GM12878 (cell line): ENCODE results near the gene MAML3. TPM values are rescaled to one million over a fixed set of nuclear protein-coding genes. Genes with fewer than 3 reads are reported as not detected.

Source experiments
- ATAC-seq: fragments of 200-7000 bp; cut with Tn5 transposase; 3 replicates; pipeline ENCODE4 v1.9.1; 2020; ENCODE audit warnings: mild to moderate bottlenecking, moderate library complexity
- BruUV-seq: library from RNA; stranded (reverse); fragments of 400-500 nt; replicated peaks from 2 replicates; lab custom pipeline; 2021; lab: Mats Ljungman, UMichigan
- CTCF ChIA-PET: fragments of 300-600 bp; sonication (Branson Sonifier 250); formaldehyde crosslinking; extraction: SDS; loops from one replicate; lab custom pipeline; 2021; ENCODE audit warnings: inconsistent platforms; lab: Yijun Ruan, JAX
- POLR2A ChIA-PET: fragments of 350-600 bp; formaldehyde crosslinking; extraction: SDS; loops from one replicate; lab custom pipeline; 2021; ENCODE audit warnings: inconsistent platforms; lab: Charles Lee
- RAD21 ChIA-PET: fragments of 300-600 bp; sonication (Branson Sonifier 250); formaldehyde crosslinking; loops from one replicate; lab custom pipeline; 2023; ENCODE audit warnings: antibody characterized with exemption; ENCODE audit not compliant: unreplicated experiment; lab: Charles Lee
- SMC1A ChIA-PET: fragments of 300-600 bp; sonication (Branson Sonifier 250); formaldehyde crosslinking; loops from one replicate; lab custom pipeline; 2023; ENCODE audit not compliant: unreplicated experiment, uncharacterized antibody; lab: Charles Lee
- DNase-seq: peaks from one replicate; pipeline ENCODE4 v3.0.0-alpha.2; 2011; ENCODE audit warnings: low read depth, low spot score
- FAIRE-seq: peaks from 3 replicates; lab custom pipeline; 2011; peaks lifted over from hg19 to GRCh38; lab: Jason Lieb, UNC
- H2AFZ ChIP-seq: 2 replicates; pipeline ENCODE4 v1.6.0; 2011; ENCODE audit warnings: low read depth, low read length, control low read depth; ENCODE audit not compliant: control insufficient read depth
- H3K27ac ChIP-seq: 2 replicates; pipeline ENCODE4 v1.5.1; 2011; ENCODE audit warnings: control low read depth; ENCODE audit not compliant: control insufficient read depth, insufficient read depth
- H3K27me3 ChIP-seq, 2 experiments: replicated peaks in 1 of 2; 2 replicates each; pipeline versions ENCODE4 v1.6.0 to v1.6.1; 2011; ENCODE audit warnings: low read length in 1 of 2; ENCODE audit not compliant: control insufficient read depth in 2 of 2, insufficient read depth in 2 of 2
- H3K36me3 ChIP-seq, 2 experiments: 2 replicates each; pipeline ENCODE4 v1.5.1; 2011; ENCODE audit warnings: low read length in 1 of 2; ENCODE audit not compliant: control insufficient read depth in 2 of 2, insufficient read depth in 2 of 2
- H3K4me1 ChIP-seq: 2 replicates; pipeline ENCODE4 v1.6.1; 2011; ENCODE audit warnings: mild to moderate bottlenecking, low read length, moderate library complexity, mixed read lengths; ENCODE audit not compliant: control insufficient read depth, insufficient read depth
- H3K4me2 ChIP-seq: 2 replicates; pipeline ENCODE4 v1.6.0; 2011; ENCODE audit warnings: control low read depth; ENCODE audit not compliant: control insufficient read depth, insufficient read depth
- H3K4me3 ChIP-seq: fragments of 200-600 bp; sonication (generic); 2 replicates; pipeline ENCODE4 v1.5.1; 2016
- H3K79me2 ChIP-seq: 2 replicates; pipeline ENCODE4 v1.6.0; 2011; ENCODE audit warnings: low read length; ENCODE audit not compliant: control insufficient read depth, insufficient read depth
- H3K9ac ChIP-seq: 2 replicates; pipeline ENCODE4 v1.8.0; 2011; ENCODE audit warnings: low read length, control low read depth, mixed read lengths; ENCODE audit not compliant: control insufficient read depth, insufficient read depth
- H3K9me3 ChIP-seq: replicated peaks from 3 replicates; pipeline ENCODE4 v1.5.1; 2011; ENCODE audit warnings: mild to moderate bottlenecking, low read length; ENCODE audit not compliant: control insufficient read depth, insufficient read depth
- H4K20me1 ChIP-seq: 2 replicates; pipeline ENCODE4 v1.6.0; 2011; ENCODE audit not compliant: control insufficient read depth, insufficient read depth
- BRCA1 ChIP-seq: IDR thresholded peaks from 2 replicates; pipeline ENCODE4 v1.6.1; 2011; ENCODE audit warnings: low read depth, low read length, improper control_type of control experiment
- CHD1 ChIP-seq: IDR thresholded peaks from 2 replicates; pipeline ENCODE4 v1.6.1; 2012; ENCODE audit warnings: low read depth, low read length, improper control_type of control experiment
- EGR1 ChIP-seq, 2 experiments: IDR thresholded peaks; 1 replicate in 1 of 2; 2 replicates in 1 of 2; pipeline ENCODE4 v1.6.1; 2011 to 2012; ENCODE audit warnings: low read depth in 2 of 2, low read length in 2 of 2, borderline replicate concordance in 1 of 2, mild to moderate bottlenecking in 1 of 2, moderate library complexity in 1 of 2
- GABPA ChIP-seq: IDR thresholded peaks from 2 replicates; pipeline ENCODE4 v1.6.1; 2014; ENCODE audit warnings: antibody characterized with exemption, low read depth, mild to moderate bottlenecking, inconsistent platforms
- NFXL1 ChIP-seq: fragments of 450-650 bp; IDR thresholded peaks from 2 replicates; pipeline ENCODE4 v1.6.1; 2017; ENCODE audit warnings: antibody characterized with exemption, mild to moderate bottlenecking, borderline replicate concordance
- PAX8 ChIP-seq: fragments of 450-650 bp; IDR thresholded peaks from 2 replicates; pipeline ENCODE4 v1.6.1; 2017; ENCODE audit warnings: mild to moderate bottlenecking, moderate library complexity
- RAD51 ChIP-seq: fragments of 450-650 bp; IDR thresholded peaks from 2 replicates; pipeline ENCODE4 v1.6.1; 2016; ENCODE audit warnings: moderate library complexity, mild to moderate bottlenecking, inconsistent platforms
- SMAD1 ChIP-seq: fragments of 450-650 bp; IDR thresholded peaks from 2 replicates; pipeline ENCODE4 v1.6.1; 2018; ENCODE audit warnings: mild to moderate bottlenecking, low read depth; ENCODE audit not compliant: partially characterized antibody
- SRF ChIP-seq, 2 experiments: IDR thresholded peaks; 2 replicates each; pipeline ENCODE4 v1.6.1; 2011; ENCODE audit warnings: low read depth in 2 of 2, low read length in 2 of 2, mild to moderate bottlenecking in 1 of 2, moderate library complexity in 1 of 2
- TAF1 ChIP-seq: IDR thresholded peaks from 2 replicates; pipeline ENCODE4 v1.6.1; 2011; ENCODE audit warnings: mild to moderate bottlenecking, low read depth, low read length, borderline replicate concordance
- TCF7 ChIP-seq: IDR thresholded peaks from 2 replicates; pipeline ENCODE4 v1.6.1; 2014; ENCODE audit warnings: antibody characterized with exemption, borderline replicate concordance
- WGBS: methylation state at CpG from one replicate; pipeline ENCODE4 v1.1.6; 2016; ENCODE audit warnings: low lambda C conversion rate; ENCODE audit not compliant: insufficient replicate concordance, insufficient coverage; ENCODE audit errors: missing lambda C conversion rate; 5-methylcytosine and 5-hydroxymethylcytosine counted together
- in situ Hi-C: fragments of 300-500 bp; cut with MboI; formaldehyde crosslinking; loops from 9 replicates; pipeline ENCODE4 v1.14.3; 2018; ENCODE audit warnings: mixed read lengths
- intact Hi-C: fragments of 100-400 bp; cut with micrococcal nuclease; formaldehyde crosslinking; loops from one replicate; pipeline ENCODE4 v1.14.2; 2022; ENCODE audit not compliant: unreplicated experiment
- polyA plus RNA-seq, 11 experiments: library from polyadenylated mRNA; depleted of rRNA in 4 of 11; unstranded in 6 of 11; stranded (reverse) in 5 of 11; fragments of >200 nt; fragmentation: Nextera tagmentation in 4 of 11; fragmentation: Illumina TruSeq in 1 of 11; extraction: Ambion mirVana in 4 of 11; extraction: Trizol in 1 of 11; gene quantifications; 1 replicate in 1 of 11; 2 replicates in 10 of 11; pipeline versions ENCODE4 v1.2.1 to v1.2.3, GENCODE V29; 2011 to 2016; ENCODE audit warnings: inconsistent platforms in 2 of 11, missing spikeins in 2 of 11, low read depth in 1 of 11
- total RNA-seq, 4 experiments: library from RNA; depleted of rRNA in 3 of 4; stranded (reverse); fragments of >200 nt in 3 of 4; fragmentation: Illumina TruSeq in 1 of 4; extraction: Trizol in 1 of 4; gene quantifications; 2 replicates each; pipeline versions ENCODE4 v1.2.1 to v1.2.3, GENCODE V29; 2013 to 2021
- TF ChIP-seq, protein P1 (sequence below): fragments of 450-650 bp; IDR thresholded peaks from 2 replicates; pipeline ENCODE4 v1.6.1; 2016; ENCODE audit warnings: mild to moderate bottlenecking, moderate library complexity, borderline replicate concordance
- TF ChIP-seq, protein P2 (sequence below): IDR thresholded peaks from 2 replicates; pipeline ENCODE4 v1.6.1; 2012; ENCODE audit warnings: low read length, inconsistent platforms
- TF ChIP-seq, protein P3 (sequence below): fragments of 450-650 bp; IDR thresholded peaks from 2 replicates; pipeline ENCODE4 v1.6.1; 2017; ENCODE audit warnings: low read depth, mild to moderate bottlenecking, moderate library complexity
- TF ChIP-seq, protein P4 (sequence below): fragments of 450-650 bp; conservative IDR thresholded peaks from 2 replicates; pipeline ENCODE4 v1.6.1; 2017; ENCODE audit warnings: mild to moderate bottlenecking, moderate library complexity

MAML3 gene
- total and polyA plus RNA-seq, 10 of the 15 experiments (the other 5 are each of a cell fraction or from before 2014, with no cell fraction given) = under 0.01 to 0.53 (median 0.06) TPM; not detected in 2

DNA sequence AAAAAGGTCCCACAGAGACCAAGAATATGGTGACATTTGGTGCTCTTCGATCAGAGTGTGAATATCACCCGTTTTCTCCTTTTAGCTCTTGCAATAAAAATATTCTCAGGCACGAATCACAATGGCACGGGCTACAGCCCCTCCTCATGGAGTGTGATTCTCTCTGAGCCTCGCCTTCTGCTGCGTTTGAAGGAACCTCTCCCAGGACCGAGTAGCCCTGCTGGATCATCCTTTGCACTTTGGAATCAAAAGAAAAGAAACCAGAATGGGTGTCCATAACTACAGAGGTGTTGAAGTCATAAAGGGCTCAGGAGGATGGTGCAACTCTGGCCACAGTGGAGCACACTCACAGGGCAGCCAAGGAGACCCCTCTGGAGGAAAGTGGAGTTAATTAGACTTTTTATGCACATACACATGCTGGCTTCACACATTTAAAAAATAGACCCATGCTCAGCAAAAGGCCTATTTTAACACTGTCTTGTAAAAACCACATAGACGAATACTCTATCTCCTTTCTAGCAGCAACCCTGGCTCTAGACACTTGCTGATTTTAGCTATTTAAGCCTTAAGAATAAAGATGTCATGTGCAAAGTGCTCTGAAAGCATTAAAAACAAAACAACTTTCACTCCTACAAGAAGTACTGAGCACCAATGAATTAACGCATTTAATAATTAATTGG lies 19.1 kb downstream of the MAML3 start:
- Histone ChIP-seq H3K4me2 (no peak overlapping the region), H3K27ac (no peak overlapping the region), H3K4me1 (no peaks in the 10 kb centered on the region), H4K20me1 (no peaks in the 10 kb centered on the region; the same call in 1 of the 2 replicates), H3K9me3 (no peaks in the 10 kb centered on the region), H3K4me3 (no peak overlapping the region), H3K9ac (no peak overlapping the region), H3K27me3 (peaks cover 0 to 3% of the 10 kb centered on the region in 2 experiments; a peak in 1 of 4 replicates), H3K36me3 (no peaks in the 10 kb centered on the region), H3K79me2 (no peaks in the 10 kb centered on the region), H2AFZ (no peak overlapping the region)
- 16% methylated on average over 9 of the region's 9 CpGs for WGBS
- ChIA-PET SMC1A (no interaction called here), CTCF (no interaction called here), RAD21 (no interaction called here), POLR2A (no interaction called here)
- ATAC-seq (no peak), DNase-seq (no peak), FAIRE-seq (no peak)
- BruUV-seq = no TSS peak
- intact Hi-C loops = no loop called here
- in situ Hi-C loops = no loop called here
- TF ChIP-seq PAX8 (no peak), RAD51 (no peak), TCF7 (no peak), NFXL1 (no peak), BRCA1 (no peak), TAF1 (no peak), CHD1 (no peak), SMAD1 (no peak), EGR1 (IDR thresholded peaks at IDR 0.05; ENCODE audit: borderline replicate concordance in 1 of 2, low read depth in 2 of 2, low read length in 2 of 2) (no peak), SRF (IDR thresholded peaks at IDR 0.05; ENCODE audit: low read depth in 2 of 2, low read length in 2 of 2) (no peak), GABPA (no peak)
- TF ChIP-seq, protein P1, sequence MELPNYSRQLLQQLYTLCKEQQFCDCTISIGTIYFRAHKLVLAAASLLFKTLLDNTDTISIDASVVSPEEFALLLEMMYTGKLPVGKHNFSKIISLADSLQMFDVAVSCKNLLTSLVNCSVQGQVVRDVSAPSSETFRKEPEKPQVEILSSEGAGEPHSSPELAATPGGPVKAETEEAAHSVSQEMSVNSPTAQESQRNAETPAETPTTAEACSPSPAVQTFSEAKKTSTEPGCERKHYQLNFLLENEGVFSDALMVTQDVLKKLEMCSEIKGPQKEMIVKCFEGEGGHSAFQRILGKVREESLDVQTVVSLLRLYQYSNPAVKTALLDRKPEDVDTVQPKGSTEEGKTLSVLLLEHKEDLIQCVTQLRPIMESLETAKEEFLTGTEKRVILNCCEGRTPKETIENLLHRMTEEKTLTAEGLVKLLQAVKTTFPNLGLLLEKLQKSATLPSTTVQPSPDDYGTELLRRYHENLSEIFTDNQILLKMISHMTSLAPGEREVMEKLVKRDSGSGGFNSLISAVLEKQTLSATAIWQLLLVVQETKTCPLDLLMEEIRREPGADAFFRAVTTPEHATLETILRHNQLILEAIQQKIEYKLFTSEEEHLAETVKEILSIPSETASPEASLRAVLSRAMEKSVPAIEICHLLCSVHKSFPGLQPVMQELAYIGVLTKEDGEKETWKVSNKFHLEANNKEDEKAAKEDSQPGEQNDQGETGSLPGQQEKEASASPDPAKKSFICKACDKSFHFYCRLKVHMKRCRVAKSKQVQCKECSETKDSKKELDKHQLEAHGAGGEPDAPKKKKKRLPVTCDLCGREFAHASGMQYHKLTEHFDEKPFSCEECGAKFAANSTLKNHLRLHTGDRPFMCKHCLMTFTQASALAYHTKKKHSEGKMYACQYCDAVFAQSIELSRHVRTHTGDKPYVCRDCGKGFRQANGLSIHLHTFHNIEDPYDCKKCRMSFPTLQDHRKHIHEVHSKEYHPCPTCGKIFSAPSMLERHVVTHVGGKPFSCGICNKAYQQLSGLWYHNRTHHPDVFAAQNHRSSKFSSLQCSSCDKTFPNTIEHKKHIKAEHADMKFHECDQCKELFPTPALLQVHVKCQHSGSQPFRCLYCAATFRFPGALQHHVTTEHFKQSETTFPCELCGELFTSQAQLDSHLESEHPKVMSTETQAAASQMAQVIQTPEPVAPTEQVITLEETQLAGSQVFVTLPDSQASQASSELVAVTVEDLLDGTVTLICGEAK = no peak
- TF ChIP-seq, protein P2, sequence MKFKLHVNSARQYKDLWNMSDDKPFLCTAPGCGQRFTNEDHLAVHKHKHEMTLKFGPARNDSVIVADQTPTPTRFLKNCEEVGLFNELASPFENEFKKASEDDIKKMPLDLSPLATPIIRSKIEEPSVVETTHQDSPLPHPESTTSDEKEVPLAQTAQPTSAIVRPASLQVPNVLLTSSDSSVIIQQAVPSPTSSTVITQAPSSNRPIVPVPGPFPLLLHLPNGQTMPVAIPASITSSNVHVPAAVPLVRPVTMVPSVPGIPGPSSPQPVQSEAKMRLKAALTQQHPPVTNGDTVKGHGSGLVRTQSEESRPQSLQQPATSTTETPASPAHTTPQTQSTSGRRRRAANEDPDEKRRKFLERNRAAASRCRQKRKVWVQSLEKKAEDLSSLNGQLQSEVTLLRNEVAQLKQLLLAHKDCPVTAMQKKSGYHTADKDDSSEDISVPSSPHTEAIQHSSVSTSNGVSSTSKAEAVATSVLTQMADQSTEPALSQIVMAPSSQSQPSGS = no peak
- TF ChIP-seq, protein P3, sequence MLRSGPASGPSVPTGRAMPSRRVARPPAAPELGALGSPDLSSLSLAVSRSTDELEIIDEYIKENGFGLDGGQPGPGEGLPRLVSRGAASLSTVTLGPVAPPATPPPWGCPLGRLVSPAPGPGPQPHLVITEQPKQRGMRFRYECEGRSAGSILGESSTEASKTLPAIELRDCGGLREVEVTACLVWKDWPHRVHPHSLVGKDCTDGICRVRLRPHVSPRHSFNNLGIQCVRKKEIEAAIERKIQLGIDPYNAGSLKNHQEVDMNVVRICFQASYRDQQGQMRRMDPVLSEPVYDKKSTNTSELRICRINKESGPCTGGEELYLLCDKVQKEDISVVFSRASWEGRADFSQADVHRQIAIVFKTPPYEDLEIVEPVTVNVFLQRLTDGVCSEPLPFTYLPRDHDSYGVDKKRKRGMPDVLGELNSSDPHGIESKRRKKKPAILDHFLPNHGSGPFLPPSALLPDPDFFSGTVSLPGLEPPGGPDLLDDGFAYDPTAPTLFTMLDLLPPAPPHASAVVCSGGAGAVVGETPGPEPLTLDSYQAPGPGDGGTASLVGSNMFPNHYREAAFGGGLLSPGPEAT = no peak
- TF ChIP-seq, protein P4, sequence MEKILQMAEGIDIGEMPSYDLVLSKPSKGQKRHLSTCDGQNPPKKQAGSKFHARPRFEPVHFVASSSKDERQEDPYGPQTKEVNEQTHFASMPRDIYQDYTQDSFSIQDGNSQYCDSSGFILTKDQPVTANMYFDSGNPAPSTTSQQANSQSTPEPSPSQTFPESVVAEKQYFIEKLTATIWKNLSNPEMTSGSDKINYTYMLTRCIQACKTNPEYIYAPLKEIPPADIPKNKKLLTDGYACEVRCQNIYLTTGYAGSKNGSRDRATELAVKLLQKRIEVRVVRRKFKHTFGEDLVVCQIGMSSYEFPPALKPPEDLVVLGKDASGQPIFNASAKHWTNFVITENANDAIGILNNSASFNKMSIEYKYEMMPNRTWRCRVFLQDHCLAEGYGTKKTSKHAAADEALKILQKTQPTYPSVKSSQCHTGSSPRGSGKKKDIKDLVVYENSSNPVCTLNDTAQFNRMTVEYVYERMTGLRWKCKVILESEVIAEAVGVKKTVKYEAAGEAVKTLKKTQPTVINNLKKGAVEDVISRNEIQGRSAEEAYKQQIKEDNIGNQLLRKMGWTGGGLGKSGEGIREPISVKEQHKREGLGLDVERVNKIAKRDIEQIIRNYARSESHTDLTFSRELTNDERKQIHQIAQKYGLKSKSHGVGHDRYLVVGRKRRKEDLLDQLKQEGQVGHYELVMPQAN = no peak
